ENCODE data around the gene RALY. TPM values are rescaled to one million over a fixed set of nuclear protein-coding genes. Genes with fewer than 3 reads are reported as not detected.

The RALY gene
- total RNA-seq, 1 experiment from 2014 or later = 164 TPM

DNA sequence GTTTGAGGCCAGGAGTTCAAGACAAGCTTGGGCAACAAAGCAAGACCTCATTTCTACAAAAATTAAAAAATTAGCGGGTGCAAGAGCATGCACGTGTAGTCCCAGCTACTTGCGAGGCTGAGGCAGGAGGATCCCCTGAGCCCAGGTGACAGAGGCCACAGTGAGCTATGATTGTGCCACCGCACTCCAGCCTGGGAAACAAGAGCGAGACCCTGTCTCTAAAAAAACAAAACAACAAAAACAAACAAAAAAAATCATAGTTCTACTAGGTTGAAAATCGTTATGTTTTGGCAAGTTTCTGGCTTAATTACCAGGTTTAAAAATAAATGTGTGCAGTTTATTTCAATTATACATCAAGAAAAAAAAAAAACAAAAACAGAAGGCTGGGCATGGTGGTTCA, 115.7 kb downstream of the RALY start:
- ATAC-seq (no peak), DNase-seq (ENCODE audit: low read depth, low spot score) (no peak)
- Histone ChIP-seq H3K36me3 (ENCODE audit: control insufficient read depth, insufficient read depth, low read length) (peaks cover 42% of the 10 kb centered on the region), H3K9me3 (ENCODE audit: control insufficient read depth, insufficient read depth, low read depth, low read length) (no peaks in the 10 kb centered on the region), H3K27me3 (ENCODE audit: control insufficient read depth, insufficient read depth, low read length) (no peaks in the 10 kb centered on the region), H3K4me1 (ENCODE audit: control insufficient read depth, insufficient read depth, low read length) (peaks cover 22% of the 10 kb centered on the region; the same call in 1 of the 2 replicates), H3K4me3 (ENCODE audit: low read depth in 2 of 2, low read length in 2 of 2) (no peak overlapping the region), H3K27ac (ENCODE audit: low read length) (no peak overlapping the region)
- intact Hi-C loops (cut with micrococcal nuclease; ENCODE audit: unreplicated experiment) = no loop called here
- ChIA-PET CTCF (interaction anchor here (0.7 kb wide), 1 partner anchor 128 kb away, joined by 4 read pairs; no protein-coding TSS in a partner anchor), POLR2A (interaction anchor here (0.7 kb wide), 1 partner anchor 56 kb away, joined by 8 read pairs; no protein-coding TSS in a partner anchor)
- TF ChIP-seq POLR2AphosphoS5 (IDR thresholded peaks at IDR 0.05; ENCODE audit: low read depth, low read length) = no peak
- TF ChIP-seq, protein P1, sequence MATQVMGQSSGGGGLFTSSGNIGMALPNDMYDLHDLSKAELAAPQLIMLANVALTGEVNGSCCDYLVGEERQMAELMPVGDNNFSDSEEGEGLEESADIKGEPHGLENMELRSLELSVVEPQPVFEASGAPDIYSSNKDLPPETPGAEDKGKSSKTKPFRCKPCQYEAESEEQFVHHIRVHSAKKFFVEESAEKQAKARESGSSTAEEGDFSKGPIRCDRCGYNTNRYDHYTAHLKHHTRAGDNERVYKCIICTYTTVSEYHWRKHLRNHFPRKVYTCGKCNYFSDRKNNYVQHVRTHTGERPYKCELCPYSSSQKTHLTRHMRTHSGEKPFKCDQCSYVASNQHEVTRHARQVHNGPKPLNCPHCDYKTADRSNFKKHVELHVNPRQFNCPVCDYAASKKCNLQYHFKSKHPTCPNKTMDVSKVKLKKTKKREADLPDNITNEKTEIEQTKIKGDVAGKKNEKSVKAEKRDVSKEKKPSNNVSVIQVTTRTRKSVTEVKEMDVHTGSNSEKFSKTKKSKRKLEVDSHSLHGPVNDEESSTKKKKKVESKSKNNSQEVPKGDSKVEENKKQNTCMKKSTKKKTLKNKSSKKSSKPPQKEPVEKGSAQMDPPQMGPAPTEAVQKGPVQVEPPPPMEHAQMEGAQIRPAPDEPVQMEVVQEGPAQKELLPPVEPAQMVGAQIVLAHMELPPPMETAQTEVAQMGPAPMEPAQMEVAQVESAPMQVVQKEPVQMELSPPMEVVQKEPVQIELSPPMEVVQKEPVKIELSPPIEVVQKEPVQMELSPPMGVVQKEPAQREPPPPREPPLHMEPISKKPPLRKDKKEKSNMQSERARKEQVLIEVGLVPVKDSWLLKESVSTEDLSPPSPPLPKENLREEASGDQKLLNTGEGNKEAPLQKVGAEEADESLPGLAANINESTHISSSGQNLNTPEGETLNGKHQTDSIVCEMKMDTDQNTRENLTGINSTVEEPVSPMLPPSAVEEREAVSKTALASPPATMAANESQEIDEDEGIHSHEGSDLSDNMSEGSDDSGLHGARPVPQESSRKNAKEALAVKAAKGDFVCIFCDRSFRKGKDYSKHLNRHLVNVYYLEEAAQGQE (IDR thresholded peaks at IDR 0.05; ENCODE audit: insufficient read depth in 1 of 2, low read depth in 2 of 2, low read length in 1 of 2) = no peak
- no peak for TF ChIP-seq SIN3A (IDR thresholded peaks at IDR 0.05; ENCODE audit: borderline replicate concordance, insufficient read depth, low read depth, low read length)
- no peak for TF ChIP-seq TCF7L2 (IDR thresholded peaks at IDR 0.05; ENCODE audit: low read depth, low read length)
- TF ChIP-seq, protein P2, sequence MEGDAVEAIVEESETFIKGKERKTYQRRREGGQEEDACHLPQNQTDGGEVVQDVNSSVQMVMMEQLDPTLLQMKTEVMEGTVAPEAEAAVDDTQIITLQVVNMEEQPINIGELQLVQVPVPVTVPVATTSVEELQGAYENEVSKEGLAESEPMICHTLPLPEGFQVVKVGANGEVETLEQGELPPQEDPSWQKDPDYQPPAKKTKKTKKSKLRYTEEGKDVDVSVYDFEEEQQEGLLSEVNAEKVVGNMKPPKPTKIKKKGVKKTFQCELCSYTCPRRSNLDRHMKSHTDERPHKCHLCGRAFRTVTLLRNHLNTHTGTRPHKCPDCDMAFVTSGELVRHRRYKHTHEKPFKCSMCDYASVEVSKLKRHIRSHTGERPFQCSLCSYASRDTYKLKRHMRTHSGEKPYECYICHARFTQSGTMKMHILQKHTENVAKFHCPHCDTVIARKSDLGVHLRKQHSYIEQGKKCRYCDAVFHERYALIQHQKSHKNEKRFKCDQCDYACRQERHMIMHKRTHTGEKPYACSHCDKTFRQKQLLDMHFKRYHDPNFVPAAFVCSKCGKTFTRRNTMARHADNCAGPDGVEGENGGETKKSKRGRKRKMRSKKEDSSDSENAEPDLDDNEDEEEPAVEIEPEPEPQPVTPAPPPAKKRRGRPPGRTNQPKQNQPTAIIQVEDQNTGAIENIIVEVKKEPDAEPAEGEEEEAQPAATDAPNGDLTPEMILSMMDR (IDR thresholded peaks at IDR 0.05) = no peak
- in situ Hi-C loops (cut with HindIII; ENCODE audit: low pct_unique_long_range_greater_than_20kb, low sequenced_read_pairs) = no loop called here
- no TSS peak for BruUV-seq (replicated peaks)

DNA sequence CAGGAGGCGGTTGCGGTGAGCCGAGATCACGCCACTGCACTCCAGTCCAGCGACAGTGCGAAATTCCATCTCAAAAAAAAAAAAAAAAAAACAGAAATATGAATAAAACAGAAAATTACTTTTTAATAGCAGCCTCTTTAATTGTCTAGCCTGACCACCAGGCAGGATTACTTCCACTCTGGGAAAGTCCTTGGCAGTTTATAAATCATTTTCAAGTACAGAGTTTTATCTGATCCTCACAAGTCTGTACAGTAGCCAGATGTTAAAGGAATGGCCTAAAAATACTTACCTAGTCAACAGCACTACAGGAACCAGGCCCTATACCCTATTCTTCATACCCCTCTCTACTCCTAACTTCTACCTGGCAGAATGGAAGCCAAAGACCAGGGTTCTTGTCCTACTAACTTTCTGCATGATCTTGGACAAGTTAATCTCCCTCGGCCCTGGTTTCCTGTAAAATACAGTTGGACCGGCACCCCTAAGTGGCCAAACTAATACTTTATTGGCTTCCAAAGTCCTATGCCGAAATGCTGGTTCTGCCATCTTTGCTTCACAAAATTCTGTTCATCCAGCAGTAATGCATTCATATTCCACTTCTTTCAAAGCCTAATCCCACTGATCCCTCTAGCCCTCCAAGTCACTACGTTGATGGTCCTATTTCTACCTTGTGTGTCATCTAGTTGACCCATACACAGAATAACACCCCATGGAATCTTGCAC, 116.5 kb downstream of the RALY start:
- in situ Hi-C loops (cut with HindIII; ENCODE audit: low pct_unique_long_range_greater_than_20kb, low sequenced_read_pairs) = no loop called here
- POLR2A ChIA-PET = no interaction called here

More for the DNA sequence above, 116.5 kb downstream of the RALY start:
- BruUV-seq (replicated peaks) = TSS peak; percentile 73
- DNase-seq (ENCODE audit: low read depth, low spot score) (no peak), ATAC-seq (no peak)
- Histone ChIP-seq H3K4me1 (ENCODE audit: control insufficient read depth, insufficient read depth, low read length) (peaks cover 22% of the 10 kb centered on the region; the same call in 1 of the 2 replicates), H3K27ac (ENCODE audit: low read length) (peak overlapping the region; percentile 98), H3K9me3 (ENCODE audit: control insufficient read depth, insufficient read depth, low read depth, low read length) (no peaks in the 10 kb centered on the region), H3K27me3 (ENCODE audit: control insufficient read depth, insufficient read depth, low read length) (no peaks in the 10 kb centered on the region), H3K4me3 (ENCODE audit: low read depth in 2 of 2, low read length in 2 of 2) (peak overlapping the region; percentile 79 to 99), H3K36me3 (ENCODE audit: control insufficient read depth, insufficient read depth, low read length) (peaks cover 34% of the 10 kb centered on the region)
- intact Hi-C loops (cut with micrococcal nuclease; ENCODE audit: unreplicated experiment) = no loop called here
- TF ChIP-seq TCF7L2 (IDR thresholded peaks at IDR 0.05; ENCODE audit: low read depth, low read length) (no peak), SIN3A (IDR thresholded peaks at IDR 0.05; ENCODE audit: borderline replicate concordance, insufficient read depth, low read depth, low read length) (no peak), POLR2AphosphoS5 (IDR thresholded peaks at IDR 0.05; ENCODE audit: low read depth, low read length) (no peak; the same call in 1 of the 2 replicates)
- TF ChIP-seq, protein P1 (IDR thresholded peaks at IDR 0.05; ENCODE audit: insufficient read depth in 1 of 2, low read depth in 2 of 2, low read length in 1 of 2) = no peak
- TF ChIP-seq, protein P2 (IDR thresholded peaks at IDR 0.05) = no peak
- CTCF ChIA-PET = no interaction called here
